Prostate gland (tissue), 2 donors: ENCODE results near the gene HECTD1. TPM values are rescaled to one million over a fixed set of nuclear protein-coding genes. Genes with fewer than 3 reads are reported as not detected.

Experiments
- DNase-seq: peaks from one replicate; pipeline ENCODE4 v3.0.0-alpha.2; 2019; ENCODE audit warnings: low spot score
- H3K27ac ChIP-seq, 2 donors: fragments of 200-600 bp; sonication (generic); 2 replicates each; pipeline ENCODE4 v1.5.1; 2017 to 2019
- H3K27me3 ChIP-seq: fragments of 200-600 bp; sonication (generic); replicated peaks from 2 replicates; pipeline ENCODE4 v1.5.1; 2019; ENCODE audit not compliant: insufficient read depth
- H3K36me3 ChIP-seq, 2 donors: fragments of 200-600 bp; sonication (generic); 1 replicate in 1 of 2; 2 replicates in 1 of 2; pipeline versions ENCODE4 v1.5.1 to v1.8.1; 2017 to 2019
- H3K4me1 ChIP-seq: fragments of 200-600 bp; sonication (generic); replicated peaks from 2 replicates; pipeline ENCODE4 v1.5.1; 2019
- H3K4me3 ChIP-seq, 2 donors: fragments of 200-600 bp; sonication (generic); 2 replicates each; pipeline ENCODE4 v1.5.1; 2017 to 2019
- H3K9me3 ChIP-seq: fragments of 200-600 bp; sonication (generic); 2 replicates; pipeline ENCODE4 v1.5.1; 2017
- POLR2A ChIP-seq: fragments of 450-650 bp; IDR thresholded peaks from one replicate; pipeline ENCODE4 v1.6.1; 2016; ENCODE audit warnings: antibody characterized with exemption, mild to moderate bottlenecking
- WGBS: methylation state at CpG from one replicate; pipeline ENCODE4 v1.1.5; 2018; 5-methylcytosine and 5-hydroxymethylcytosine counted together
- intact Hi-C: fragments of 100-400 bp; cut with DNase I; formaldehyde crosslinking; loops from one replicate; pipeline ENCODE4 v1.14.2; 2022
- small RNA-seq, 2 donors: library from RNA; depleted of rRNA; stranded (forward); fragments of <200 nt; gene quantifications; one replicate each; pipeline ENCODE3, GENCODE V24; 2016
- total RNA-seq, 2 donors: library from RNA; depleted of rRNA; stranded (reverse); fragments of >200 nt; gene quantifications; one replicate each; pipeline ENCODE4 v1.1.0, GENCODE V29; 2016
- TF ChIP-seq, protein P1 (sequence below), 4 experiments: fragments of 200-600 bp in 2 of 4; fragments of 450-650 bp in 2 of 4; sonication (generic) in 2 of 4; IDR thresholded peaks; 1 replicate in 3 of 4; 2 replicates in 1 of 4; pipeline ENCODE4 v1.5.1; 2016 to 2019; ENCODE audit warnings: antibody characterized with exemption in 4 of 4, mild to moderate bottlenecking in 2 of 4, moderate library complexity in 2 of 4

HECTD1 gene
- total RNA-seq, 2 donors from 2014 or later = 108 to 189 TPM

- no peak for DNase-seq
- H3K36me3 ChIP-seq = no peaks in the 10 kb centered on the region
- H3K4me3 ChIP-seq = no peak overlapping the region
- H3K9me3 ChIP-seq = no peaks in the 10 kb centered on the region
- no peak for TF ChIP-seq POLR2A
- TF ChIP-seq, protein P1, sequence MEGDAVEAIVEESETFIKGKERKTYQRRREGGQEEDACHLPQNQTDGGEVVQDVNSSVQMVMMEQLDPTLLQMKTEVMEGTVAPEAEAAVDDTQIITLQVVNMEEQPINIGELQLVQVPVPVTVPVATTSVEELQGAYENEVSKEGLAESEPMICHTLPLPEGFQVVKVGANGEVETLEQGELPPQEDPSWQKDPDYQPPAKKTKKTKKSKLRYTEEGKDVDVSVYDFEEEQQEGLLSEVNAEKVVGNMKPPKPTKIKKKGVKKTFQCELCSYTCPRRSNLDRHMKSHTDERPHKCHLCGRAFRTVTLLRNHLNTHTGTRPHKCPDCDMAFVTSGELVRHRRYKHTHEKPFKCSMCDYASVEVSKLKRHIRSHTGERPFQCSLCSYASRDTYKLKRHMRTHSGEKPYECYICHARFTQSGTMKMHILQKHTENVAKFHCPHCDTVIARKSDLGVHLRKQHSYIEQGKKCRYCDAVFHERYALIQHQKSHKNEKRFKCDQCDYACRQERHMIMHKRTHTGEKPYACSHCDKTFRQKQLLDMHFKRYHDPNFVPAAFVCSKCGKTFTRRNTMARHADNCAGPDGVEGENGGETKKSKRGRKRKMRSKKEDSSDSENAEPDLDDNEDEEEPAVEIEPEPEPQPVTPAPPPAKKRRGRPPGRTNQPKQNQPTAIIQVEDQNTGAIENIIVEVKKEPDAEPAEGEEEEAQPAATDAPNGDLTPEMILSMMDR (IDR thresholded peaks at IDR 0.05) = no peak
- H3K27me3 ChIP-seq = no peaks in the 10 kb centered on the region
- 89% methylated on average over 7 of the region's 7 CpGs for WGBS
- no peaks in the 10 kb centered on the region for H3K4me1 ChIP-seq
- intact Hi-C loops = no loop called here
- H3K27ac ChIP-seq = no peak overlapping the region
Measured at GRCh38 chr14:31051023-31051422, 156.6 kb downstream of the HECTD1 start.

Small RNAs within 50 kb of the gene (small RNA-seq; reads per million reads assigned to genes)
- gene RF00019 (0 reads per million in 2 donors), gene RNU6-541P (0 reads per million in 2 donors)

Other genes with a start within 250 kb of the HECTD1 start
- 1 to 10 TPM; 6.1 to 9.8 TPM for gene AP4S1, start 182.1 kb downstream of the HECTD1 start, total RNA-seq
- 10 to 100 TPM; 25.6 to 40.5 TPM for gene STRN3, start 181.4 kb downstream of the HECTD1 start, total RNA-seq
- 10 to 100 TPM in 1 of 2 donors, 1 to 10 TPM in 1; 10.0 to 16.3 TPM for gene HEATR5A, start 212.8 kb upstream of the HECTD1 start, total RNA-seq
- gene DTD2, start 249.7 kb upstream of the HECTD1 start, total RNA-seq = 10 to 100 TPM; 32.0 to 41.1 TPM